Activated naive CD4-positive, alpha-beta T cell (primary cell): Measurements from ENCODE around the gene PTGR1.

Experiments used
- DNase-seq, 4 experiments: peaks; one replicate each; lab custom pipeline; 2025; lab: John Stamatoyannopoulos, UW

Gene PTGR1

GRCh38 chr9:111542497-111543254, 56.8 kb downstream of the PTGR1 start:
- DNase-seq, result no peak

- DNase-seq, result no peak
These were observed 66.2 kb downstream of the PTGR1 start for GRCh38 chr9:111533099-111533790.

GRCh38 chr9:111531716-111532115, 67.7 kb downstream of the PTGR1 start:
- DNase-seq, result no peak

- no peak for DNase-seq
These were observed 69.7 kb downstream of the PTGR1 start for GRCh38 chr9:111529787-111530186.

- DNase-seq, result no peak
These were observed 72.1 kb downstream of the PTGR1 start for GRCh38 chr9:111527347-111527746.

GRCh38 chr9:111525056-111525977, 74.1 kb downstream of the PTGR1 start, which contains the start of gene ZNF483:
Gene ZNF483 (plus strand): TSS chr9:111525179. CDS start chr9:111527396, 2,217 bp downstream.
- peak in 3 of 4 experiments; percentile 32 to 65 (median 38) for DNase-seq

- DNase-seq, result no peak
These were observed 74.8 kb downstream of the PTGR1 start for GRCh38 chr9:111524731-111525055.

GRCh38 chr9:111516061-111516465, 83.4 kb downstream of the PTGR1 start:
- DNase-seq, result no peak

- no peak for DNase-seq
These were observed 84.5 kb downstream of the PTGR1 start for GRCh38 chr9:111514967-111515366.
